ENCODE data around the gene RNH1.
A peak's percentile ranks its signal among the peaks of the same experiment; 100 is the strongest.

Gene RNH1

DNA sequence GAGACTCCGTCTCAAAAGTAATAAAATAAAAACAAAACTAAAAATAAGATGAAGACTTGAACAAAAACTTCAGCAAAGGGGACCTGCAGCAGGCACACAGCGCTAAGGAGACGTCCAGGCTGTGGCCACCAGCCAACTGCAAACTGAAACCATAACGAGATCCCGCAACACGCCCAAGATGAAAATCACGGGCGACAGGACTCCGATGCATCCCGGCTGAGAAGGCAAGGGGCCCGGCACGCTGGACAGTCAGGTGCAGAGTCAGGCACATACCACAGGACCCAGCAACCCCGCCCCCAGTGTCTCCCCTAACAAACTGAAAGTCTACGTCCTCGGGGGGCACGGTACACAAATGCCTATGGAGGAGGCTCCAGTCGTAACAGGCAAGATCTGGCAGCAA lies 19.1 kb upstream of the RNH1 start:
- Histone ChIP-seq H4K20me1 (ENCODE audit: low read depth, low read length) (no peaks in the 10 kb centered on the region), H3K36me3 (ENCODE audit: low read length) (no peaks in the 10 kb centered on the region), H3K4me2 (ENCODE audit: low read depth, low read length, poor library complexity, severe bottlenecking) (no peak overlapping the region), H3K27ac (ENCODE audit: low read depth, low read length) (no peak overlapping the region), H3K4me3 (ENCODE audit: insufficient read depth, low read length, poor library complexity, severe bottlenecking) (no peak overlapping the region), H3F3A (ENCODE audit: insufficient read depth) (no peaks in the 10 kb centered on the region), H3K9ac (ENCODE audit: low read length) (no peak overlapping the region), H3K9me2 (replicated peaks; ENCODE audit: insufficient read depth, low read length) (no peaks in the 10 kb centered on the region), H3K27me3 (ENCODE audit: low read length) (no peaks in the 10 kb centered on the region), H3K9me3 (ENCODE audit: insufficient read depth, low read length) (no peaks in the 10 kb centered on the region), H2AFZ (ENCODE audit: low read depth, low read length, severe bottlenecking) (no peak overlapping the region), H3K79me2 (ENCODE audit: insufficient read depth, low read length) (no peaks in the 10 kb centered on the region)
- TF ChIP-seq EZH2phosphoT487 (conservative IDR thresholded peaks at IDR 0.05; ENCODE audit: low read length), result no peak
- TF ChIP-seq, protein P1, sequence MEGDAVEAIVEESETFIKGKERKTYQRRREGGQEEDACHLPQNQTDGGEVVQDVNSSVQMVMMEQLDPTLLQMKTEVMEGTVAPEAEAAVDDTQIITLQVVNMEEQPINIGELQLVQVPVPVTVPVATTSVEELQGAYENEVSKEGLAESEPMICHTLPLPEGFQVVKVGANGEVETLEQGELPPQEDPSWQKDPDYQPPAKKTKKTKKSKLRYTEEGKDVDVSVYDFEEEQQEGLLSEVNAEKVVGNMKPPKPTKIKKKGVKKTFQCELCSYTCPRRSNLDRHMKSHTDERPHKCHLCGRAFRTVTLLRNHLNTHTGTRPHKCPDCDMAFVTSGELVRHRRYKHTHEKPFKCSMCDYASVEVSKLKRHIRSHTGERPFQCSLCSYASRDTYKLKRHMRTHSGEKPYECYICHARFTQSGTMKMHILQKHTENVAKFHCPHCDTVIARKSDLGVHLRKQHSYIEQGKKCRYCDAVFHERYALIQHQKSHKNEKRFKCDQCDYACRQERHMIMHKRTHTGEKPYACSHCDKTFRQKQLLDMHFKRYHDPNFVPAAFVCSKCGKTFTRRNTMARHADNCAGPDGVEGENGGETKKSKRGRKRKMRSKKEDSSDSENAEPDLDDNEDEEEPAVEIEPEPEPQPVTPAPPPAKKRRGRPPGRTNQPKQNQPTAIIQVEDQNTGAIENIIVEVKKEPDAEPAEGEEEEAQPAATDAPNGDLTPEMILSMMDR (IDR thresholded peaks at IDR 0.05; ENCODE audit: insufficient read depth, low read length, poor library complexity, severe bottlenecking), result no peak

DNA sequence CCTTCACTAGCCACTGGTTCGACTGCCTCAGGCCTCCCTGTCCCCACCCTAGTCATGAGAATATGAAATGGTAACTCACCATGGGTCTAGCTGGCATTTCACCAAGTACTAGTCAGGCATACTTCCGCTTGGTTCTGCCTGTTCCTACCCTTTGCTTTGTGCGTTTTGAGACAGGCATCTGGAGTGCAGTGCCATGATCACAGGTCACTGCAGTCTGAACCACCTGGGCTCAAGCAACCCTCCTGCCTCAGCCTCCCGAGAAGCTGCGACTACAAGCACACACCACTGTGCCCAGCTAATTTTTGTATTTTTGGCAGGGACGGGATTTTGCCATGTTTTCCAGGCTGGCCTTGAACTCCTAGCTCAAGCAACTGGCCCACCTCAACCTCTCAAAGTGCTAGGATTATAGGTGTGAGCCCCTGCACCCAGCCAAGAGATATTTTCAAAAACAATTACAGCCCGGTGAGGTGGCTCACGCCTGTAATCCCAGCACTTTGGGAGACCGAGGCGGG lies 14.2 kb upstream of the RNH1 start:
- no peaks in the 10 kb centered on the region for H3F3A ChIP-seq (ENCODE audit: insufficient read depth)
- no peak overlapping the region for H3K4me2 ChIP-seq (ENCODE audit: low read depth, low read length, poor library complexity, severe bottlenecking)
- no peaks in the 10 kb centered on the region for H3K9me2 ChIP-seq (replicated peaks; ENCODE audit: insufficient read depth, low read length)
- H3K79me2 ChIP-seq (ENCODE audit: insufficient read depth, low read length), result no peaks in the 10 kb centered on the region
- no peaks in the 10 kb centered on the region for H3K9me3 ChIP-seq (ENCODE audit: insufficient read depth, low read length)
- H2AFZ ChIP-seq (ENCODE audit: low read depth, low read length, severe bottlenecking), result no peak overlapping the region
- H4K20me1 ChIP-seq (ENCODE audit: low read depth, low read length), result no peaks in the 10 kb centered on the region
- H3K9ac ChIP-seq (ENCODE audit: low read length), result no peak overlapping the region
- H3K27me3 ChIP-seq (ENCODE audit: low read length), result no peaks in the 10 kb centered on the region
- H3K36me3 ChIP-seq (ENCODE audit: low read length), result no peaks in the 10 kb centered on the region
- H3K4me3 ChIP-seq (ENCODE audit: insufficient read depth, low read length, poor library complexity, severe bottlenecking), result no peak overlapping the region
- no peak overlapping the region for H3K27ac ChIP-seq (ENCODE audit: low read depth, low read length)
- no peak for TF ChIP-seq EZH2phosphoT487 (conservative IDR thresholded peaks at IDR 0.05; ENCODE audit: low read length)
- TF ChIP-seq, protein P1 (IDR thresholded peaks at IDR 0.05; ENCODE audit: insufficient read depth, low read length, poor library complexity, severe bottlenecking), result no peak

DNA sequence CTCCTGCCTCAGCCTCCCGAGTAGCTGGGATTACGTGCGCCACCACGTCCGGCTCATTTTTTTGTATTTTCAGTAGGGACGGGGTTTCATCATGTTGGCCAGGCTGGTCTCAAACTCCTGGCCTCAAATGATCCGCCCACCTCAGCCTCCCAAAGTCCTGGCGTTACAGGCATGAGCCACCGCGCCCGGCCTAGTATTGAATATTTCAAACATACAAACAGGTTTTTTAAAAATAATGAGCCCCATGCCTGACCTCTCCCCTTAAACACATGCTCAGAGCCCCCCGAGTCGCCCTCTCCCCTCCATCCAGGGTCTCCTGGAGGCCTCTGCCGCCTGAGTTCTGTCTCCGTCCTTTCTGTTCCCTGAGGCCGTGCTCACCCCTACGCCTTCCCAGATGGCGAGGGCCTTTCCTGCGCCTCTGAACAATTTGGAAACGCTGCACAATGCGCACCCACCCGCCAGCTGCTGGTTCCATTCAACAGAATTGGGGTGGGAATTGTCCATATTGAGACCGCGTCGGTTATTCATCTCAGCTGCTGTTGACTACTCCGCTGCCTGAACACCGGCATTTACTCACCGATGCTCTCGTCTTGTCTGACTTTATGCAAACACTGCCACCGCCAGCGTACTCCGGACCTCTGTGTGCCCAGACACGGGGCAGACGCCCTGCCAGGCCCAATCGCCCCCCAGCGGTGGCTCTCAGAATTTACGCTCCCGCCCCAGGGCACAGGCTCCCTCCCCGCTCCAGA lies 13.6 kb upstream of the RNH1 start:
- no peak overlapping the region for H3K9ac ChIP-seq (ENCODE audit: low read length)
- H3K79me2 ChIP-seq (ENCODE audit: insufficient read depth, low read length), result no peaks in the 10 kb centered on the region
- no peaks in the 10 kb centered on the region for H3K36me3 ChIP-seq (ENCODE audit: low read length)
- H3K9me2 ChIP-seq (replicated peaks; ENCODE audit: insufficient read depth, low read length), result no peaks in the 10 kb centered on the region
- no peaks in the 10 kb centered on the region for H3K9me3 ChIP-seq (ENCODE audit: insufficient read depth, low read length)
- H3F3A ChIP-seq (ENCODE audit: insufficient read depth), result no peaks in the 10 kb centered on the region
- H3K4me2 ChIP-seq (ENCODE audit: low read depth, low read length, poor library complexity, severe bottlenecking), result no peak overlapping the region
- no peak overlapping the region for H3K4me3 ChIP-seq (ENCODE audit: insufficient read depth, low read length, poor library complexity, severe bottlenecking)
- H3K27me3 ChIP-seq (ENCODE audit: low read length), result no peaks in the 10 kb centered on the region
- H2AFZ ChIP-seq (ENCODE audit: low read depth, low read length, severe bottlenecking), result no peak overlapping the region
- no peak for TF ChIP-seq EZH2phosphoT487 (conservative IDR thresholded peaks at IDR 0.05; ENCODE audit: low read length)
- TF ChIP-seq, protein P1 (IDR thresholded peaks at IDR 0.05; ENCODE audit: insufficient read depth, low read length, poor library complexity, severe bottlenecking), result peak; percentile 56
- no peak overlapping the region for H3K27ac ChIP-seq (ENCODE audit: low read depth, low read length)
- H4K20me1 ChIP-seq (ENCODE audit: low read depth, low read length), result no peaks in the 10 kb centered on the region
